Lung (tissue), 12 donors: ENCODE measurements around the gene B3GNT2. TPM values are rescaled to one million over a fixed set of nuclear protein-coding genes. Genes with fewer than 3 reads are reported as not detected.

ENCODE experiments used
- ATAC-seq: fragments of 200-7000 bp; cut with Tn5 transposase; one replicate; pipeline ENCODE4 v1.9.1; 2020; ENCODE audit warnings: moderate number of reproducible peaks; ENCODE audit not compliant: insufficient read depth, low FRiP score
- DNase-seq, 3 donors: peaks; one replicate each; pipeline ENCODE4 v3.0.0-alpha.2; 2013 to 2017
- H3K27ac ChIP-seq, 2 donors: one replicate each; pipeline ENCODE4 v1.5.1; 2013; ENCODE audit warnings: mild to moderate bottlenecking in 2 of 2, moderate library complexity in 2 of 2, control low read depth in 1 of 2, inconsistent platforms in 1 of 2, low read depth in 1 of 2, low read length in 1 of 2
- H3K27me3 ChIP-seq, 3 donors: one replicate each; pipeline ENCODE4 v1.5.1; 2013; ENCODE audit warnings: low read length in 2 of 3; ENCODE audit not compliant: control insufficient read depth in 3 of 3, insufficient read depth in 3 of 3
- H3K36me3 ChIP-seq, 4 donors: one replicate each; pipeline ENCODE4 v1.5.1; 2013; ENCODE audit warnings: low read length in 4 of 4, mild to moderate bottlenecking in 1 of 4, moderate library complexity in 1 of 4; ENCODE audit not compliant: control insufficient read depth in 4 of 4, insufficient read depth in 4 of 4
- H3K4me1 ChIP-seq, 5 donors: one replicate each; pipeline ENCODE4 v1.5.1; 2013; ENCODE audit warnings: low read length in 5 of 5, mild to moderate bottlenecking in 2 of 5, moderate library complexity in 1 of 5; ENCODE audit not compliant: control insufficient read depth in 5 of 5, insufficient read depth in 5 of 5
- H3K4me3 ChIP-seq: one replicate; pipeline ENCODE4 v1.5.1; 2013; ENCODE audit warnings: mild to moderate bottlenecking, control low read depth, moderate library complexity
- H3K9ac ChIP-seq, 2 donors: one replicate each; pipeline ENCODE4 v1.5.1; 2013; ENCODE audit warnings: low read length in 2 of 2, control low read depth in 1 of 2; ENCODE audit not compliant: insufficient read depth in 1 of 2
- H3K9me3 ChIP-seq, 4 donors: one replicate each; pipeline ENCODE4 v1.5.1; 2013; ENCODE audit warnings: low read length in 3 of 4, mild to moderate bottlenecking in 1 of 4, moderate library complexity in 1 of 4; ENCODE audit not compliant: control insufficient read depth in 4 of 4, insufficient read depth in 3 of 4
- CTCF ChIP-seq: IDR thresholded peaks from 2 replicates; pipeline ENCODE4 v1.5.1; 2012; ENCODE audit warnings: mild to moderate bottlenecking; ENCODE audit errors: control extremely low read depth, extremely low read depth
- WGBS, 2 donors: extraction: QIAGEN DNeasy Blood & Tissue Kit; methylation state at CpG; one replicate each; pipeline ENCODE4 v1.1.7; 2013; 5-methylcytosine and 5-hydroxymethylcytosine counted together
- polyA plus RNA-seq, 2 donors: library from polyadenylated mRNA; stranded (reverse); fragments of 200-250 nt; gene quantifications; one replicate each; pipeline ENCODE4 v1.2.1, GENCODE V29; 2013
- total RNA-seq, 2 donors: library from RNA; depleted of rRNA in 1 of 2; stranded (reverse); fragments of >200 nt in 1 of 2; gene quantifications; one replicate each; pipeline ENCODE4 v1.2.1, GENCODE V29; 2014 to 2021
- donor health status: control.
- donor health status: control.
- donor health status: Bipolar disorder and iron deficiency.
- donor health status: healthy.
- donor health status: DM: yes; HTN: yes; CAD: no.

Gene B3GNT2
- total and polyA plus RNA-seq, 4 donors: 11.4 to 41.8 (median 25.4) TPM

DNA sequence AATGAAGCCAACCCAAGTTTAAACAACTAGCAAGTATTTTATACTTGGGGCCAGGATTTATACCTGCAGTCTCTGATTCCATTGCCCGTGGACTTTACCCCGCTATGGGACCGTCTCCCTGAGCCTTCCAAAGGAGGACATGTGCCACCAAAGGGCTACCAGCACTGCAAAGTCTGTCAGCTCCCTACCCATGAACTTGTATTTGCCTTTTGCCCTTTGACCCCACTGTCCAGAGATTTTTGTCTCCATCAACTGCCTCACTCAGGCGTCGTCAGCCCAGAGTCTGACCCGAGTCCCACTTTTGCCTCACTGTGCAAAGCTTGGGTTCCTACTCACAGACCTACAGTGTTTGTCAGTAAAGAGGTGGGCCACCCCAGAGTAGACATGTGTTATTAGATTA is 40.6 kb downstream of the B3GNT2 start:
- Histone ChIP-seq H3K9me3 (no peaks in the 10 kb centered on the region), H3K4me3 (no peak overlapping the region), H3K4me1 (peaks cover 0 to 7% (median 4%) of the 10 kb centered on the region in 5 donors), H3K9ac (no peak overlapping the region), H3K36me3 (no peaks in the 10 kb centered on the region), H3K27me3 (no peaks in the 10 kb centered on the region), H3K27ac (no peak overlapping the region)
- DNase-seq (no peak), ATAC-seq (no peak)
- no peak for TF ChIP-seq CTCF
- 95 to 98% methylated on average over 6 of the region's 6 CpGs for WGBS, 2 donors

- Histone ChIP-seq H3K27me3 (no peaks in the 10 kb centered on the region), H3K36me3 (no peaks in the 10 kb centered on the region), H3K4me1 (peaks cover 0 to 5% (median 0%) of the 10 kb centered on the region in 5 donors), H3K9me3 (no peaks in the 10 kb centered on the region), H3K27ac (no peak overlapping the region), H3K9ac (no peak overlapping the region), H3K4me3 (no peak overlapping the region)
- WGBS, 2 donors: 96 to 98% methylated on average over 10 of the region's 10 CpGs
- ATAC-seq: no peak
- DNase-seq: no peak
- TF ChIP-seq CTCF: no peak
Observed at GRCh38 chr2:62238236-62238635, 42.3 kb downstream of the B3GNT2 start.

DNA sequence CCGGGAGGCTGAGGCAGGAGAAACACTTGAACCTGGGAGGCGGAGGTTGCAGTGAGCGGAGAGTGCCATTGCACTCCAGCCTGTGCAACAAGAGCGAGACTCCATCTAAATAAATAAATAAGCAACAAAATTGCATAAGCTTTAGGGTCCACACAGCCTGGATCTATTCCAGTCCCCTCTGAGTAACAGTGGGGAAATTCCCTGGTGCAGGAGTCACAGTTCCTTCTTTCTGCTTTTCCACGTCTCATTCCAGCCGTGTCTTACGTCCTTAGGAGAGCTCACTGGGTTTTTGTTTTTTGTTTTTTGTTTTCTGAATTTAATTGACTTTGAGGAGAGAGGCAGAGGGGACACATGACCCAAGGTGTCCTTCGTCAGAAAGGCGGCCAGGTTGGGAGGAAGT is 44.6 kb downstream of the B3GNT2 start:
- TF ChIP-seq CTCF: no peak
- H3K27me3 ChIP-seq: no peaks in the 10 kb centered on the region
- no peaks in the 10 kb centered on the region for H3K9me3 ChIP-seq
- WGBS, 2 donors: 89 to 92% methylated on average over 9 of the region's 9 CpGs
- DNase-seq (no peak), ATAC-seq (no peak)
- no peaks in the 10 kb centered on the region for H3K36me3 ChIP-seq
- no peak overlapping the region for H3K27ac ChIP-seq
- no peak overlapping the region for H3K4me3 ChIP-seq
- no peak overlapping the region for H3K9ac ChIP-seq
- H3K4me1 ChIP-seq: no peaks in the 10 kb centered on the region

GRCh38 chr2:62243983-62244382 is 48.1 kb downstream of the B3GNT2 start:
- no peak overlapping the region for H3K9ac ChIP-seq
- no peak overlapping the region for H3K27ac ChIP-seq
- no peak overlapping the region for H3K4me3 ChIP-seq
- H3K36me3 ChIP-seq: no peaks in the 10 kb centered on the region
- 92 to 94% methylated on average over 6 of the region's 6 CpGs for WGBS, 2 donors
- no peaks in the 10 kb centered on the region for H3K9me3 ChIP-seq
- H3K4me1 ChIP-seq: no peaks in the 10 kb centered on the region
- ATAC-seq (no peak), DNase-seq (no peak)
- no peaks in the 10 kb centered on the region for H3K27me3 ChIP-seq
- TF ChIP-seq CTCF: no peak
